B cell (primary cell): ENCODE data around the gene NRG2. TPM values are rescaled to one million over a fixed set of nuclear protein-coding genes. Genes with fewer than 3 reads are reported as not detected.

Experiments
- ATAC-seq: fragments of 200-7000 bp; cut with Tn5 transposase; one replicate; pipeline ENCODE4 v1.10.0; 2021; ENCODE audit warnings: low read depth, mild to moderate bottlenecking, moderate number of reproducible peaks, moderate library complexity
- CTCF ChIA-PET: fragments of 350-600 bp; sonication (Branson Sonifier 250); formaldehyde crosslinking; loops from one replicate; lab custom pipeline; 2021; ENCODE audit warnings: antibody characterized with exemption, inconsistent platforms; lab: Charles Lee
- POLR2A ChIA-PET: fragments of 350-600 bp; sonication (Branson Sonifier 250); formaldehyde crosslinking; loops from one replicate; lab custom pipeline; 2021; ENCODE audit warnings: antibody characterized with exemption; lab: Charles Lee
- DNase-seq: peaks from one replicate; pipeline ENCODE4 v3.0.0; 2013
- H2AFZ ChIP-seq: 2 replicates; pipeline ENCODE4 v1.6.1; 2012; ENCODE audit warnings: mild to moderate bottlenecking, low read depth, low read length; ENCODE audit not compliant: insufficient read depth, poor library complexity, severe bottlenecking
- H3K27ac ChIP-seq, 2 donors: 1 replicate in 1 of 2; 2 replicates in 1 of 2; pipeline ENCODE4 v1.5.1; 2012 to 2013; ENCODE audit warnings: low read length in 2 of 2, mild to moderate bottlenecking in 2 of 2, moderate library complexity in 1 of 2
- H3K27me3 ChIP-seq, 4 experiments: fragments of 200-600 bp in 1 of 4; sonication (generic) in 1 of 4; replicated peaks in 1 of 4; 1 replicate in 2 of 4; 2 replicates in 2 of 4; pipeline versions ENCODE4 v1.6.1 to v1.7.0; 2013 to 2016; ENCODE audit warnings: low read length in 3 of 4, mild to moderate bottlenecking in 2 of 4, mixed read lengths in 1 of 4, moderate library complexity in 1 of 4; ENCODE audit not compliant: insufficient read depth in 4 of 4, control insufficient read depth in 3 of 4; ENCODE audit errors: control extremely low read depth in 1 of 4
- H3K36me3 ChIP-seq, 2 experiments: replicated peaks in 1 of 2; 1 replicate in 1 of 2; 2 replicates in 1 of 2; pipeline versions ENCODE4 v1.6.1 to v1.7.1; 2013; ENCODE audit warnings: low read length in 1 of 2; ENCODE audit not compliant: insufficient read depth in 2 of 2, control insufficient read depth in 1 of 2; ENCODE audit errors: control extremely low read depth in 1 of 2, extremely low read depth in 1 of 2
- H3K4me1 ChIP-seq, 2 donors: fragments of 200-600 bp in 1 of 2; sonication (generic) in 1 of 2; 1 replicate in 1 of 2; 2 replicates in 1 of 2; pipeline versions ENCODE4 v1.5.1 to v1.6.1; 2013 to 2017; ENCODE audit warnings: low read length in 2 of 2; ENCODE audit not compliant: control insufficient read depth in 2 of 2, insufficient read depth in 2 of 2
- H3K4me2 ChIP-seq: replicated peaks from 2 replicates; pipeline ENCODE3; 2012; ENCODE audit warnings: mild to moderate bottlenecking, low read depth, low read length; ENCODE audit not compliant: poor library complexity, severe bottlenecking
- H3K4me3 ChIP-seq, 5 experiments: fragments of 200-600 bp in 1 of 5; sonication (generic) in 1 of 5; 1 replicate in 3 of 5; 2 replicates in 2 of 5; pipeline versions ENCODE4 v1.5.1 to v1.7.0; 2011 to 2016; ENCODE audit warnings: low read length in 4 of 5, mild to moderate bottlenecking in 4 of 5, low read depth in 2 of 5, control low read depth in 1 of 5, moderate library complexity in 1 of 5; ENCODE audit not compliant: insufficient read depth in 1 of 5; ENCODE audit errors: control extremely low read depth in 1 of 5, extremely low read depth in 1 of 5
- H3K79me2 ChIP-seq: fragments of 200-600 bp; sonication (generic); one replicate; pipeline ENCODE4 v1.6.0; 2016; ENCODE audit warnings: low read length; ENCODE audit not compliant: control insufficient read depth, insufficient read depth
- H3K9ac ChIP-seq: fragments of 200-600 bp; sonication (generic); 2 replicates; pipeline ENCODE4 v1.6.1; 2017; ENCODE audit warnings: mild to moderate bottlenecking, low read length, moderate library complexity
- H3K9me3 ChIP-seq, 3 donors: one replicate each; pipeline versions ENCODE4 v1.6.1 to v1.7.1; 2013; ENCODE audit warnings: low read length in 2 of 3; ENCODE audit not compliant: control insufficient read depth in 2 of 3, insufficient read depth in 1 of 3; ENCODE audit errors: control extremely low read depth in 1 of 3
- H4K20me1 ChIP-seq: 2 replicates; pipeline ENCODE4 v1.6.0; 2012; ENCODE audit warnings: mild to moderate bottlenecking, low read length; ENCODE audit not compliant: insufficient read depth, control insufficient read depth, poor library complexity, severe bottlenecking
- H3K27ac Mint-ChIP-seq: one replicate; pipeline ENCODE4 v1.8.0; 2021; ENCODE audit warnings: mixed read lengths
- H3K27me3 Mint-ChIP-seq: one replicate; pipeline ENCODE4 v1.8.0; 2021; ENCODE audit warnings: mixed read lengths
- H3K4me1 Mint-ChIP-seq: one replicate; pipeline ENCODE4 v1.8.0; 2021; ENCODE audit warnings: mixed read lengths
- H3K4me3 Mint-ChIP-seq: one replicate; pipeline ENCODE4 v1.8.0; 2021; ENCODE audit warnings: mixed read lengths
- H3K9me3 Mint-ChIP-seq: one replicate; pipeline ENCODE4 v1.8.0; 2022; ENCODE audit warnings: mixed read lengths; ENCODE audit not compliant: insufficient read depth
- EZH2 ChIP-seq: IDR thresholded peaks from 2 replicates; pipeline ENCODE4 v1.6.1; 2012; ENCODE audit warnings: borderline replicate concordance, low read depth, mild to moderate bottlenecking, moderate library complexity, low read length; ENCODE audit not compliant: insufficient read depth, poor library complexity, severe bottlenecking
- WGBS: methylation state at CpG from one replicate; pipeline ENCODE4 v1.1.5; 2013; ENCODE audit warnings: missing lambda C conversion rate; ENCODE audit not compliant: insufficient coverage; 5-methylcytosine and 5-hydroxymethylcytosine counted together
- intact Hi-C: fragments of 100-400 bp; cut with micrococcal nuclease; formaldehyde crosslinking; loops from one replicate; pipeline ENCODE4 v1.10.0; 2022
- polyA plus RNA-seq: library from polyadenylated mRNA; depleted of rRNA; stranded (reverse); fragments of >200 nt; gene quantifications from 2 replicates; pipeline ENCODE4 v1.2.3, GENCODE V29; 2012
- total RNA-seq, 2 donors: library from RNA; stranded (reverse); fragments of 120-200 nt in 1 of 2; gene quantifications; 1 replicate in 1 of 2; 2 replicates in 1 of 2; pipeline versions ENCODE4 v1.2.3 to v1.2.4, GENCODE V29; 2013 to 2022
- TF ChIP-seq, protein P1 (sequence below): fragments of 200-600 bp; IDR thresholded peaks from one replicate; pipeline ENCODE4 v1.8.0; 2022; ENCODE audit warnings: antibody characterized with exemption, mild to moderate bottlenecking

NRG2 gene
- total and polyA plus RNA-seq, 2 donors (not counting 1 experiment from before 2014, with no cell fraction given) = 0.13 to 0.15 TPM

DNA sequence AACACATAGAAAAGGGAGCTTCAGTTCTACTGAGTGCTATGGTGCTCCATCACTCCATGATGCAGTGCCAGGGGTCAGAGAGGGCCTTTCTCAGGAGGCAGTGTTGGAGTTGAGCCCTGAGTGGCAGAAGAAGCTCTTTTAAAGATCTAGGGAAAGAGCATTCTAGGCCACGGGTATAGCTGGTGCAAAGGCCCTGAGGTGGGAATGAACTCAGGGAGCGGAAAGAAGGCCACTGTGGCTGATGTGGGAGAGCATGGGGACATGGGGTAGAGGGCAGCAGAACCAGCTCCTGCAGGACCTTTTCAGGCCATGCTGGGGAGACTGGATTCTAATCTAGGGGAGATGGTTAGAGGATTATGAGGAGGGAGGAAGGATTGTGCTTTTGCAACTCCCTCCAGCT lies 237.6 kb downstream of the NRG2 start:
- POLR2A ChIA-PET = no interaction called here
- no peak for TF ChIP-seq EZH2
- TF ChIP-seq, protein P1, sequence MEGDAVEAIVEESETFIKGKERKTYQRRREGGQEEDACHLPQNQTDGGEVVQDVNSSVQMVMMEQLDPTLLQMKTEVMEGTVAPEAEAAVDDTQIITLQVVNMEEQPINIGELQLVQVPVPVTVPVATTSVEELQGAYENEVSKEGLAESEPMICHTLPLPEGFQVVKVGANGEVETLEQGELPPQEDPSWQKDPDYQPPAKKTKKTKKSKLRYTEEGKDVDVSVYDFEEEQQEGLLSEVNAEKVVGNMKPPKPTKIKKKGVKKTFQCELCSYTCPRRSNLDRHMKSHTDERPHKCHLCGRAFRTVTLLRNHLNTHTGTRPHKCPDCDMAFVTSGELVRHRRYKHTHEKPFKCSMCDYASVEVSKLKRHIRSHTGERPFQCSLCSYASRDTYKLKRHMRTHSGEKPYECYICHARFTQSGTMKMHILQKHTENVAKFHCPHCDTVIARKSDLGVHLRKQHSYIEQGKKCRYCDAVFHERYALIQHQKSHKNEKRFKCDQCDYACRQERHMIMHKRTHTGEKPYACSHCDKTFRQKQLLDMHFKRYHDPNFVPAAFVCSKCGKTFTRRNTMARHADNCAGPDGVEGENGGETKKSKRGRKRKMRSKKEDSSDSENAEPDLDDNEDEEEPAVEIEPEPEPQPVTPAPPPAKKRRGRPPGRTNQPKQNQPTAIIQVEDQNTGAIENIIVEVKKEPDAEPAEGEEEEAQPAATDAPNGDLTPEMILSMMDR = no peak
- WGBS = 92% methylated on average over 2 of the region's 2 CpGs

DNA sequence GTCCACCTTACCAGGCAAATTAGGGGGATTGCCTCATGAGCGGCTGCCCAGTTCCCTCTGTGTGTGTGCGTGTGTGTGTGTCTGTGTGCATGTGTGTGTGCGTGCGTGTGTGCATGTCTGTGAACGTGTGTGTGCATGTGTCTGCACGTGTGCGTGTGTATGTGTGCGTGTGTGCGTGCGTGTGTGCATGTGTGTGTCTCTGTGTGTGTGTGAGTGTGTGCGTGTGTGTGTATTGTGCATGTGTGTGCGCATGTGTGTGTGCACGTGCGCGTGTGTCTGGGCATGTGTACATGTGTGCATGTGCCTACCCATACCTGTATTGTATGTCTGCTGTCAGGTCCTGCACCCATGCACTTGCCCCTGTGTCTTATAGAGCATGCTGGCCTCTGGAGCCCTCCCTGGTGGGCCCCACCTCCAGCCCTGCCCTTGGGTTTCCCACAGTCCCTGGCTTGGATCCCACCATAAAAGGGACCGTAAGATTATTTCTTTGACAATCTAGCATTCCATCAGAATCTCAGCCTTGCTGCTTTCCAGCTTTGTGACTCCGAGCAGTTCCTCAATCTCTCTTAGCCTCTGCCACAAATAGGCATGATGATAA lies 238.2 kb downstream of the NRG2 start:
- no peak for ATAC-seq
- Histone ChIP-seq H3K36me3 (no peaks in the 10 kb centered on the region), H3K27me3 (peaks cover 0 to 36% (median 0%) of the 10 kb centered on the region in 4 experiments), H3K79me2 (no peaks in the 10 kb centered on the region), H4K20me1 (no peaks in the 10 kb centered on the region), H3K27ac (no peak overlapping the region), H3K9me3 (peaks cover 0 to 18% (median 0%) of the 10 kb centered on the region in 3 donors), H3K4me1 (no peaks in the 10 kb centered on the region), H3K4me2 (no peak overlapping the region), H3K9ac (no peak overlapping the region), H2AFZ (no peak overlapping the region), H3K4me3 (no peak overlapping the region)
- Mint-ChIP-seq H3K4me3 (no peak overlapping the region), H3K4me1 (no peaks in the 10 kb centered on the region), H3K9me3 (no peaks in the 10 kb centered on the region), H3K27ac (no peak overlapping the region), H3K27me3 (peaks cover 52% of the 10 kb centered on the region)
- intact Hi-C loops = no loop called here
- no peak for DNase-seq
- ChIA-PET POLR2A (no interaction called here), CTCF (no interaction called here)
- TF ChIP-seq, protein P1 = no peak
- TF ChIP-seq EZH2 = no peak
- WGBS = 95% methylated on average over 17 of the region's 17 CpGs

More for the DNA sequence above, 237.6 kb downstream of the NRG2 start:
- H3K79me2 ChIP-seq = no peaks in the 10 kb centered on the region
- no peak overlapping the region for H3K4me3 ChIP-seq
- no peaks in the 10 kb centered on the region for H3K9me3 Mint-ChIP-seq
- DNase-seq = no peak
- H3K4me1 Mint-ChIP-seq = no peaks in the 10 kb centered on the region
- no peak overlapping the region for H3K4me3 Mint-ChIP-seq
- H3K9me3 ChIP-seq = peaks cover 0 to 18% (median 0%) of the 10 kb centered on the region in 3 donors
- no peaks in the 10 kb centered on the region for H4K20me1 ChIP-seq
- peaks cover 52% of the 10 kb centered on the region for H3K27me3 Mint-ChIP-seq
- no peaks in the 10 kb centered on the region for H3K36me3 ChIP-seq
- H3K27ac ChIP-seq = no peak overlapping the region
- peaks cover 0 to 32% (median 0%) of the 10 kb centered on the region in 4 experiments for H3K27me3 ChIP-seq
- H3K4me2 ChIP-seq = no peak overlapping the region
- no peaks in the 10 kb centered on the region for H3K4me1 ChIP-seq
- no peak for ATAC-seq
- intact Hi-C loops = no loop called here
- H3K27ac Mint-ChIP-seq = no peak overlapping the region
- CTCF ChIA-PET = no interaction called here
- H3K9ac ChIP-seq = no peak overlapping the region
- H2AFZ ChIP-seq = no peak overlapping the region
